Thyroid gland (tissue), 4 donors: ENCODE measurements around the gene ADAMTS20.

Source experiments
- CTCF ChIP-seq, 6 experiments: fragments of 200-600 bp in 3 of 6; fragments of 450-650 bp in 3 of 6; sonication (generic) in 3 of 6; IDR thresholded peaks; one replicate each; pipeline ENCODE4 v1.5.1; 2016 to 2019; ENCODE audit warnings: antibody characterized with exemption in 6 of 6, mild to moderate bottlenecking in 2 of 6, inconsistent platforms in 1 of 6, moderate library complexity in 1 of 6
- POLR2A ChIP-seq, 2 donors: fragments of 450-650 bp; IDR thresholded peaks; one replicate each; pipeline ENCODE4 v1.6.1; 2017; ENCODE audit warnings: antibody characterized with exemption in 2 of 2, mild to moderate bottlenecking in 2 of 2, moderate library complexity in 1 of 2

GRCh38 chr12:43416981-43417380 lies 135.0 kb downstream of the ADAMTS20 start:
- TF ChIP-seq CTCF (IDR thresholded peaks at IDR 0.05) (no peak), POLR2A (IDR thresholded peaks at IDR 0.05) (no peak)
